HG03135 (cell line): ENCODE measurements around the gene UBASH3A.

Experiments
- ATAC-seq: cut with Tn5 transposase; IDR thresholded peaks from one replicate; pipeline ENCODE4 v1.9.1; 2021; ENCODE audit warnings: mild to moderate bottlenecking, moderate library complexity; ENCODE audit not compliant: unreplicated experiment

Gene UBASH3A

DNA sequence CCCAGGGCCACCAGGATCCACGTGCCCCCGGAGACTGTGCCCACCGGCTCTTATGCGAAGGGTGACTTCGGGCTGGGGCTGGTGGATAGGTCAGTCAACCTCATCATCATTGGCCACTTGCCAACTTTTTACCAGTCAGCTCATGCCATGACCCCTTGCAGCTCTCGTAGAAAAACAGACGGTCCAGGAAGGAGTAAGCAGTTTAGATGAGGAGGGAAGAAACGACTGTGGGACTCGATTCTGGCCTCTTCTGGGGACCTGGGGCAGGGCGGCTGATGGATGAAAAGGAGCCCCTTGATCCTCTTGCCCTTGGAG, 41.0 kb downstream of the UBASH3A start:
- ATAC-seq = no peak

- no peak for ATAC-seq
Observed at GRCh38 chr21:42445311-42445710, 41.6 kb downstream of the UBASH3A start.

- ATAC-seq = no peak
Observed at GRCh38 chr21:42446531-42446930, 42.8 kb downstream of the UBASH3A start.

- ATAC-seq = no peak
Observed at GRCh38 chr21:42447182-42447581, 43.5 kb downstream of the UBASH3A start.

GRCh38 chr21:42447732-42448131, 44.0 kb downstream of the UBASH3A start:
- ATAC-seq = no peak

GRCh38 chr21:42448686-42449085, 45.0 kb downstream of the UBASH3A start:
- ATAC-seq = no peak

- no peak for ATAC-seq
Observed at GRCh38 chr21:42451941-42452340, 48.2 kb downstream of the UBASH3A start.

DNA sequence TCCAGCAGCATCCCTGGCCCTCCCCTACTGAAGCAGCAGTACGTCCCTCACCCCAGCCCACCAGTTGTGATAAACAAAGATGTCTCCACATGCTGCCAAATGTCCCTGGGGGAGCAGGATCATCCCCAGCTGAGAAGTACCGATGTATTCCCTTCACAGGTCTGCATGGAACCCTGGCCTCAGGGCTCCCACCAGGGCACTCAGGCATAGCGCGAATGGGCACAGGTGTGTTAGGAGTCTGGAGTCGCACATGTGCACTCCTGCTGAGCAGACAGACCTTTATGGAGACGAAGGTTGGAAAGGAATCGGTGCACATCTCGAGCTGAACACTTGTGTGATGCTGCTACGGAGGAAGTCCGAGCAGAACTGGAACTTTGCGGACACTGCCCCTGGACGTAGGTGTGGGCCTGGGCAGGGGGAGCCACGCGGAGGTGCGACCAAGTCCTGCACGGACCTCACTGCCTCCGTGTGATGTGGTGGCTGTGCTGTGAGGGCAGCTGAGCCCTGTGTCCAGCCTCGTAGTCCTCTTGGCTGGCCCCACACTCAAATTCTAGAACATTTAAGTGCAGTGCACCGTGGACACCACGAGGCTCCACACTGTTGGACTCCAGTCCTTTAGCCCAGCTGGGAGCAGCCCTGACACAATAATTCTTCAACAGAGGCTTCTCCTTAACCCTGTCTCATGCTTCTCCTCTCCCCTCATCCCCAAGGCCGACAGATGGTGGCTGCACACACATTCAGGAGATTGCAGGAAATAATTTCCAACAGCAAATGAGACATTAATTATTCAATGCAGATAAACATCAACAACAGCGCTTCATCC, 48.9 kb downstream of the UBASH3A start:
- ATAC-seq = no peak

DNA sequence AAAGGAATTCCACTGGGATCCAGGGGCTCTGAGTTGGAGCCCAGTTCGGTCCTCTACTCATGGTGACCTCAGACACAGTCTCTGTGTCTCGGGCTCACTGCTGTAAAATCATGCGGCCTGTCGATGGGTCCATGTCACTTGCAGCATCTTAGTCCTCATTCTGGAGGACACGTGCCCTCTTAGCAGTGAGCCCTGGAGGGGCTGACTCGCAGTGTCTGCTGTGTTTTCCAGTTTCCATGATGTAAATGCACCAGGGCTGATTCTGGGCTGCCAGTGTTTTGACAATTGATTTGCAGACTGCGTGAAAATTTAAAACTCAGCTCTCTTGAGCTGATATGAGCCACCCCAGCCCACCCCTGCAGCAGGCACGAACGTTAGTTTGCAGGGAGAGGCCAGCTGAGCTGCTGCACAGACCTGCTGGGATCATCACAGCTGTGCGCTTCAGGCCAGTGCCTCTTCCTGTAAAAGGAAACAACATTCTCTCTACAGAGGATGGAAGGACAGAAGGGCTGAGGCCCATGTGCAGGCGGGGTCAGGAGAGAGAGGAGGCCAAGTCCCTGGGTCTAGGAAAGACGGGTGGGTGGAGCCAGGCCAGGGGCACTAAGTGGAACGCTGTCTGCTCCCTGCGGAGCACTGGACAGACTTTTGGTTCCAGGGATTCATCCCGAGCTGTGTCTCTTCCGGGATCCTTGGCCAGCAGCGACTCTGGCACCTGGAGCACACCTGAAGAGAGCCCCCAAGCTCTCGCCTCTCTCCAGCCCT, 49.7 kb downstream of the UBASH3A start:
- ATAC-seq = no peak

GRCh38 chr21:42453986-42454570, 50.4 kb downstream of the UBASH3A start:
- ATAC-seq = no peak

- no peak for ATAC-seq
Observed at GRCh38 chr21:42454786-42455185, 51.1 kb downstream of the UBASH3A start.

GRCh38 chr21:42455196-42455595, 51.5 kb downstream of the UBASH3A start:
- ATAC-seq = no peak

- ATAC-seq = no peak
Observed at GRCh38 chr21:42455754-42456440, 52.2 kb downstream of the UBASH3A start.

GRCh38 chr21:42456457-42456856, 52.8 kb downstream of the UBASH3A start:
- ATAC-seq = no peak

DNA sequence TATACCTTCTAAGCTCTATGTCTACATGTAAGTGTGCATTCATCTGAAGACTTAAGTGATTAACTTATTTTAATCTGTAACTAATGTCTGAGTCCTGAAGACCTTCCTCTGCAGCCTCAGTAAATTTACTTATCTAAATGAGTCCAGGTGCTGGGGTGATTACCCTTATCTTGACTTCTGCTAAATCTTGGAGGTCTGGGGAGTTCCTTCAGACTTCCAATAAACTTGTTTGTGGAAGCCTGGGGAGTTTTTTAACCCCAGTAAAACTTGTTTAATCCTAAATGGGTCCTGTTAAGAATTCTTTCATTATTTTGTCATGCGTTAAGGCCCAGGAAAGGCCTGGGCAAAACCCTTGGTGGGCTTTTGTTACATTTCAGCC, 55.4 kb downstream of the UBASH3A start:
- ATAC-seq = no peak

DNA sequence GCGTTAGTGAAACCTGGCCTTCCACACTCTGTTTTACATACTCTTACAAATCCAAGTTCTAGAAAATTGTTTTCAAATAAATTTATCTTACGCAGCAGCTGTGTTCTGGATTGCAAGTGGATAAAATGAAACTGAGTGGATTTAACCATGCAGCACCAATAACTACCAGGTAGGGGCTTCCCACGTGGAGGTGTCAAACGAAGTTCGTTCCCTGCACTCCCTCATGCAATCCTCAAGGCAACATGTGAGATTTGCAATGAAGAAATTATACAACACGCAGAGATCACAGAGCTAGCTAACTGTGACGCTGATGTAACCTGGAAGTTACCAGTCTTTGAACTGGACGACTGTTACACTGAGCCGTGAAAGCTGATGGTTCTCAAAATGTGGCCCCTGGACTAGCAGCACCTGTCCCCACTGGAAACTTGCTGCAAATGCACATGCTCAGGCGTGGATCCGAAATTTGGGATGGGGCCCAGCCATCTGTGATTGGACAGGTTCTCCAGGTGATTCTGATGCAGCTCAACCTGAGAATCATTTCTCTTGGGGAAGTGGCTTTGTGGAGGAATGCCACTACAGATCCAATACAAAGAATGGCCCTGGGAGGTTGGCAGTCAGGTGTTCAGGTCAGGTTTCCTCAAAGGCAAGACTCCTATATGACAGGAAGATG, 56.0 kb downstream of the UBASH3A start:
- ATAC-seq = no peak

GRCh38 chr21:42460391-42461184, 56.9 kb downstream of the UBASH3A start:
- peak; percentile 53 for ATAC-seq

DNA sequence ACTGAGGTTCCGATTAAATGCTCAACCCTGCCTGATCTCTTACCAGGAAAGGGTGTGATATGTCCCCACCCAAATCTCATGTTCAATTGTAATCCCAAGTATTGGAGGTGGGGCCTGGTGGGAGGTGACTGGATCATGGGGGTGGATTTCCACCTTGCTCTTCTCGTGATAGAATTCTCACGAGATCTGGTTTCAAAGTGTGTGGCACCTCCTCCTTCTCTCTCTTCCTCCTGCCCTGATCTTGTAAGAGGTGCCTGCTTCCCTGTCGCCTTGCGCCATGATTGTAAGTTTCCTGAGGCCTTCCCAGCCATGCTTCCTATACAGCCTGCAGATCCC, 57.5 kb downstream of the UBASH3A start:
- ATAC-seq = no peak

- no peak for ATAC-seq
Observed at GRCh38 chr21:42461881-42462877, 58.5 kb downstream of the UBASH3A start.
